IMR-90 (cell line): ENCODE data around the gene CTBP1. TPM values are rescaled to one million over a fixed set of nuclear protein-coding genes. Genes with fewer than 3 reads are reported as not detected.

Source experiments
- ATAC-seq: fragments of 200-7000 bp; cut with Tn5 transposase; 2 replicates; pipeline ENCODE4 v1.9.1; 2020; ENCODE audit warnings: low read depth, mild to moderate bottlenecking, moderate library complexity
- BruUV-seq: library from RNA; stranded (reverse); fragments of 400-500 nt; replicated peaks from 2 replicates; lab custom pipeline; 2021; lab: Mats Ljungman, UMichigan
- CTCF ChIA-PET: fragments of 300-600 bp; formaldehyde crosslinking; extraction: SDS; loops from one replicate; lab custom pipeline; 2021; ENCODE audit warnings: antibody characterized with exemption; lab: Yijun Ruan, JAX
- POLR2A ChIA-PET: fragments of 300-600 bp; sonication (Branson Sonifier 250); formaldehyde crosslinking; loops from one replicate; lab custom pipeline; 2022; ENCODE audit warnings: antibody characterized with exemption; ENCODE audit not compliant: unreplicated experiment; lab: Charles Lee
- DNase-seq: peaks from one replicate; pipeline ENCODE4 v3.0.0; 2013
- H2AFZ ChIP-seq: replicated peaks from 2 replicates; pipeline ENCODE3; 2013; ENCODE audit warnings: low read length, mild to moderate bottlenecking; ENCODE audit not compliant: poor library complexity
- H2AK5ac ChIP-seq: 2 replicates; pipeline ENCODE4 v1.6.1; 2013; ENCODE audit warnings: low read depth, low read length, inconsistent platforms
- H2AK9ac ChIP-seq: replicated peaks from 2 replicates; pipeline ENCODE3; 2013; ENCODE audit warnings: mild to moderate bottlenecking, low read depth, low read length, moderate library complexity; ENCODE audit not compliant: poor library complexity
- H2BK120ac ChIP-seq: 2 replicates; pipeline ENCODE4 v1.6.1; 2013; ENCODE audit warnings: low read depth, low read length, inconsistent platforms
- H2BK15ac ChIP-seq: 3 replicates; pipeline ENCODE4 v1.6.1; 2013; ENCODE audit warnings: low read depth, low read length, inconsistent platforms
- H2BK20ac ChIP-seq: 2 replicates; pipeline ENCODE4 v1.6.1; 2013; ENCODE audit warnings: low read depth, mild to moderate bottlenecking, inconsistent platforms, low read length, moderate library complexity
- H2BK5ac ChIP-seq: 2 replicates; pipeline ENCODE4 v1.6.1; 2013; ENCODE audit warnings: mild to moderate bottlenecking, low read depth, low read length, inconsistent platforms; ENCODE audit not compliant: poor library complexity, severe bottlenecking
- H3K14ac ChIP-seq: replicated peaks from 2 replicates; pipeline ENCODE4 v1.6.1; 2013; ENCODE audit warnings: low read depth, low read length, inconsistent platforms
- H3K18ac ChIP-seq: 2 replicates; pipeline ENCODE4 v1.6.1; 2013; ENCODE audit warnings: low read depth, low read length, control low read depth
- H3K23ac ChIP-seq: 2 replicates; pipeline ENCODE4 v1.6.1; 2013; ENCODE audit warnings: low read depth, low read length, inconsistent platforms
- H3K27ac ChIP-seq: 2 replicates; pipeline ENCODE4 v1.5.1; 2013; ENCODE audit warnings: mild to moderate bottlenecking, control low read depth, low read length; ENCODE audit not compliant: insufficient read depth
- H3K27me3 ChIP-seq: 2 replicates; pipeline ENCODE4 v1.6.1; 2013; ENCODE audit warnings: low read length; ENCODE audit not compliant: control insufficient read depth, insufficient read depth
- H3K36me3 ChIP-seq: 2 replicates; pipeline ENCODE4 v1.6.1; 2013; ENCODE audit warnings: low read length, mixed read lengths; ENCODE audit not compliant: control insufficient read depth, insufficient read depth
- H3K4ac ChIP-seq: 2 replicates; pipeline ENCODE4 v1.6.1; 2013; ENCODE audit warnings: low read depth, low read length, inconsistent platforms
- H3K4me1 ChIP-seq: 2 replicates; pipeline ENCODE4 v1.6.1; 2013; ENCODE audit warnings: low read length, mixed read lengths; ENCODE audit not compliant: control insufficient read depth, insufficient read depth
- H3K4me2 ChIP-seq: 2 replicates; pipeline ENCODE4 v1.6.1; 2013; ENCODE audit warnings: low read depth, mild to moderate bottlenecking, control low read depth, low read length, moderate library complexity
- H3K4me3 ChIP-seq: 2 replicates; pipeline ENCODE4 v1.5.1; 2013; ENCODE audit warnings: low read depth, mild to moderate bottlenecking, control low read depth, low read length, moderate library complexity; ENCODE audit not compliant: insufficient read depth
- H3K56ac ChIP-seq: 2 replicates; pipeline ENCODE4 v1.6.1; 2013; ENCODE audit warnings: low read length, inconsistent platforms; ENCODE audit not compliant: insufficient read depth; ENCODE audit errors: extremely low read depth
- H3K79me1 ChIP-seq, 2 experiments: 2 replicates each; pipeline ENCODE4 v1.6.1; 2013; ENCODE audit warnings: low read length in 2 of 2, inconsistent platforms in 1 of 2, low read depth in 1 of 2
- H3K9ac ChIP-seq: 2 replicates; pipeline ENCODE4 v1.6.1; 2013; ENCODE audit warnings: low read depth, low read length, control low read depth
- H3K9me1 ChIP-seq: 2 replicates; pipeline ENCODE4 v1.6.1; 2013; ENCODE audit warnings: low read length, inconsistent platforms; ENCODE audit not compliant: insufficient read depth
- H3K9me3 ChIP-seq: 2 replicates; pipeline ENCODE4 v1.6.1; 2013; ENCODE audit warnings: low read length; ENCODE audit not compliant: control insufficient read depth, insufficient read depth
- H4K20me1 ChIP-seq: 2 replicates; pipeline ENCODE4 v1.6.1; 2013; ENCODE audit warnings: low read length, inconsistent platforms; ENCODE audit not compliant: insufficient read depth
- H4K5ac ChIP-seq: 2 replicates; pipeline ENCODE4 v1.6.1; 2013; ENCODE audit warnings: mild to moderate bottlenecking, low read depth, low read length, control low read depth
- H4K8ac ChIP-seq, 2 experiments: 2 replicates each; pipeline ENCODE4 v1.6.1; 2013; ENCODE audit warnings: low read depth in 2 of 2, low read length in 2 of 2, control low read depth in 1 of 2, inconsistent platforms in 1 of 2
- H4K91ac ChIP-seq: 2 replicates; pipeline ENCODE4 v1.6.1; 2013; ENCODE audit warnings: low read depth, low read length, inconsistent platforms; ENCODE audit not compliant: insufficient read depth
- CHD1 ChIP-seq: IDR thresholded peaks from 2 replicates; pipeline ENCODE4 v1.6.1; 2012; ENCODE audit warnings: low read depth, low read length, improper control_type of control experiment
- CTCF ChIP-seq: conservative IDR thresholded peaks from 2 replicates; pipeline ENCODE4 v1.5.1; 2012; ENCODE audit warnings: mild to moderate bottlenecking, low read depth, low read length, improper control_type of control experiment
- FOS ChIP-seq: fragments of 150-350 bp; IDR thresholded peaks from 2 replicates; pipeline ENCODE4 v1.6.1; 2016; ENCODE audit warnings: low read depth, low read length
- MAFK ChIP-seq: IDR thresholded peaks from 2 replicates; pipeline ENCODE4 v1.6.1; 2012; ENCODE audit warnings: low read depth, low read length, improper control_type of control experiment
- MAZ ChIP-seq: IDR thresholded peaks from 2 replicates; pipeline ENCODE4 v1.6.1; 2012; ENCODE audit warnings: low read depth, mild to moderate bottlenecking, low read length, improper control_type of control experiment, moderate library complexity, borderline replicate concordance
- MXI1 ChIP-seq: IDR thresholded peaks from 2 replicates; pipeline ENCODE4 v1.6.1; 2012; ENCODE audit warnings: low read depth, mild to moderate bottlenecking, low read length, moderate library complexity, borderline replicate concordance
- NFE2L2 ChIP-seq: fragments of 150-350 bp; IDR thresholded peaks from 2 replicates; pipeline ENCODE4 v1.6.1; 2016; ENCODE audit warnings: low read depth, mild to moderate bottlenecking, low read length
- POLR2A ChIP-seq: IDR thresholded peaks from 2 replicates; pipeline ENCODE4 v1.6.1; 2012; ENCODE audit warnings: mild to moderate bottlenecking, low read depth, low read length
- RAD21 ChIP-seq: IDR thresholded peaks from 2 replicates; pipeline ENCODE4 v1.6.1; 2012; ENCODE audit warnings: low read length, improper control_type of control experiment
- RCOR1 ChIP-seq: IDR thresholded peaks from 2 replicates; pipeline ENCODE4 v1.6.1; 2012; ENCODE audit warnings: mild to moderate bottlenecking, low read length, improper control_type of control experiment; ENCODE audit not compliant: insufficient replicate concordance
- RFX5 ChIP-seq: IDR thresholded peaks from 2 replicates; pipeline ENCODE4 v1.8.0; 2012; ENCODE audit warnings: low read depth, mild to moderate bottlenecking, low read length, moderate library complexity
- USF2 ChIP-seq: fragments of 150-350 bp; IDR thresholded peaks from 2 replicates; pipeline ENCODE4 v1.6.1; 2017; ENCODE audit warnings: mild to moderate bottlenecking, antibody characterized with exemption, low read length, low read depth
- WGBS, 2 experiments: methylation state at CpG; one replicate each; pipeline versions ENCODE4 v1.1.5 to v1.1.7; 2013; ENCODE audit warnings: missing lambda C conversion rate in 2 of 2; ENCODE audit not compliant: insufficient read length in 1 of 2; ENCODE audit errors: extremely low coverage in 2 of 2; 5-methylcytosine and 5-hydroxymethylcytosine counted together
- dilution Hi-C: fragments of 300-500 bp; cut with HindIII; formaldehyde crosslinking; loops from one replicate; pipeline ENCODE4 v1.14.3; 2018; ENCODE audit warnings: low sequenced_read_pairs; ENCODE audit not compliant: unreplicated experiment
- in situ Hi-C: fragments of 300-500 bp; cut with MboI; formaldehyde crosslinking; loops from 3 replicates; pipeline ENCODE4 v1.14.3; 2019; ENCODE audit warnings: low sequenced_read_pairs, inconsistent platforms, mixed read lengths
- intact Hi-C: fragments of 100-400 bp; cut with micrococcal nuclease; formaldehyde crosslinking; loops from 2 replicates; pipeline ENCODE4 v1.10.0; 2022
- polyA plus RNA-seq, 3 experiments: library from polyadenylated mRNA; depleted of rRNA; stranded (reverse); fragments of >200 nt; gene quantifications; 2 replicates each; pipeline ENCODE4 v1.2.3, GENCODE V29; 2012; ENCODE audit warnings: low replicate concordance in 1 of 3
- total RNA-seq: library from RNA; depleted of rRNA; stranded (reverse); fragments of >200 nt; gene quantifications from 2 replicates; pipeline ENCODE4 v1.2.3, GENCODE V29; 2012

Gene CTBP1
- total and polyA plus RNA-seq, 2 of the 4 experiments (the other 2 are of a cell fraction) = 147 to 212 TPM

- TF ChIP-seq RFX5 (no peak), MAFK (no peak)
Measured at GRCh38 chr4:1177274-1178141, 71.4 kb downstream of the CTBP1 start (continued).

- Histone ChIP-seq H2BK120ac (no peak overlapping the region), H3K23ac (no peak overlapping the region), H2BK20ac (no peak overlapping the region), H3K27me3 (no peaks in the 10 kb centered on the region), H2AFZ (peak overlapping the region; percentile 33), H3K36me3 (no peaks in the 10 kb centered on the region), H2BK5ac (no peak overlapping the region), H3K4me3 (no peak overlapping the region), H4K8ac (peak overlapping the region in 1 of 2 experiments; percentile 35; a peak in 1 of 4 replicates), H4K91ac (peak overlapping the region; percentile 28; the same call in 1 of the 2 replicates), H4K5ac (peak overlapping the region; percentile 25; the same call in 1 of the 2 replicates), H3K9me1 (no peaks in the 10 kb centered on the region), H3K14ac (no peak overlapping the region), H3K56ac (no peak overlapping the region), H2BK15ac (no peak overlapping the region), H3K9me3 (peaks cover 12% of the 10 kb centered on the region), H3K4ac (no peak overlapping the region), H3K4me1 (peaks cover 23% of the 10 kb centered on the region), H2AK5ac (peak overlapping the region; percentile 78; the same call in 1 of the 2 replicates), H4K20me1 (no peaks in the 10 kb centered on the region), H3K79me1 (no peaks in the 10 kb centered on the region; a peak in 1 of 4 replicates), H3K9ac (no peak overlapping the region), H3K18ac (no peak overlapping the region), H2AK9ac (no peak overlapping the region), H3K4me2 (no peak overlapping the region), H3K27ac (no peak overlapping the region)
- BruUV-seq = no TSS peak
- ChIA-PET CTCF (no interaction called here), POLR2A (no interaction called here)
- ATAC-seq = no peak
- no CpG with 5 or more reads among the region's 1 CpG for WGBS, 2 experiments
- in situ Hi-C loops = no loop called here
- intact Hi-C loops = no loop called here
- dilution Hi-C loops = no loop called here
- DNase-seq = no peak
- TF ChIP-seq RCOR1 (no peak), USF2 (no peak), CTCF (no peak), MAZ (no peak), CHD1 (no peak), POLR2A (no peak), RAD21 (no peak), MXI1 (no peak), NFE2L2 (no peak), FOS (no peak)
Measured at GRCh38 chr4:1176398-1177273, 72.3 kb downstream of the CTBP1 start.
